HK-2 (cell line): ENCODE measurements around the gene CPSF6.
"Not testable (repeated sequence)": the region's sequence is repeated elsewhere in the genome, so short reads cannot be mapped to it uniquely, and the experiment has no call there.

Experiments
- DNase-seq: peaks from one replicate; pipeline ENCODE4 v3.0.0-alpha.2; 2018; ENCODE audit not compliant: unreplicated experiment

CPSF6 gene

DNA sequence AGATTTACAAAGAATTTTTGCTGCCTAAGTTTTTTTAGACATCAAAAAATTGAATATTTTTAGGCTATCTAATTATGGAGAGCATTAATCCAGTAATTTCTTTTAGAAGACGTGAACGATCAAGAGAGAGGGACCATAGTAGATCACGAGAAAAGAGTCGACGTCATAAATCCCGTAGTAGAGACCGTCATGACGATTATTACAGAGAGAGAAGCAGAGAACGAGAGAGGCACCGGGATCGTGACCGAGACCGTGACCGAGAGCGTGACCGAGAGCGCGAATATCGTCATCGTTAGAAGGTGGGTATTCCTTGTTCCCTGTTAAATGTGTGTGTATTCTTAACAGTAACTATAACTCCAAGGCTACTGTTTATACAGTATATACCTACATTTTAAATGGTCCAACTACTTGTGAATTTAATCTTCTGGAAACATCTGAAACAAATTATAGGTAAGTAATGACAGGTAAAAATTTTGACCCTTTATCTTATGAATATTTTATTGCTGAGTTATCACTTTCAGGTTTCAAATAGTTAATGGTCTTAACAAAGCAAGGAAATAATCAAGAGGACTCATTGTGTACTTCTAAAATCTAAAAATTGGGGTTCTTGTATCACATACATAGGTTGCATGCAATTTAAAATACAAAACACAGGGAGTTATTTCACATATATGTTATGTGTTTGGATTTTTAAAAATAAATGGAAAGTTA is 23.1 kb downstream of the CPSF6 start:
- DNase-seq: no peak

DNA sequence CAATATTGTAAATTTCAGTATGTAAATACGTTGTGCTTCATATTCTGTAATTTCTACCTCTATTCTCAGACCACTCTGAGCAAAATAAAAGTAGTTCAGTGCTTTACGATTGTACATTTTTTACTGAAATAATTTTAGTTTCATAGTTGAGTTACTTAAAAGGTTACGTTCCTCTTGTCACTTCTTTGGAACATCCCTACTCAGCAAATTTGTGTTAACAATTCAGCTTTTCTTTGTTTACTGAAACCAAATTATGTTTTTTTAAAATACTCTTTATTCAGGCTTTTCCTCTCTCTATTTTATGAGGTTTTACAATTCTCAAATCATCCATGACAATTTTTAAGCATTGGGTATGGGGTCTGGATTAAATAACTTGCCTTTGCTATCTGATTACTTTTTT is 25.8 kb downstream of the CPSF6 start:
- no peak for DNase-seq

DNA sequence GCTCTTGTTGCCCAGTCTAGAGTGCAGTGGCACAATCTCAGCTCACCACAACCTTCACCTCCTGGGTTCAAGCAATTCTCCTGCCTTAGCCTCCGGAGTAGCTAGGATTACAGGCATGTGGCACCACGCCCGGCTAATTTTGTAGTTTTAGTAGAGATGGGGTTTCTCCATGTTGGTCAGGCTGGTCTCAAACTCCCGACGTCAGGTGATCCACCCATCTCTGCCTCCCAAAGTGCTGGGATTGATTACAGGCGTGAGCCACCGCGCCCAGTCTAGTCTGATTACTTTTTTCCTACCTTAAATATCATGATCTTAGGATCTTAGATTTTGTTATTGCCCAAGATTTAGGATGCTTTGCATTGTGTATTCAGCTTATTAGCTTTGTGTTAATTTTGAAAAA is 26.3 kb downstream of the CPSF6 start:
- not testable (repeated sequence) for DNase-seq

DNA sequence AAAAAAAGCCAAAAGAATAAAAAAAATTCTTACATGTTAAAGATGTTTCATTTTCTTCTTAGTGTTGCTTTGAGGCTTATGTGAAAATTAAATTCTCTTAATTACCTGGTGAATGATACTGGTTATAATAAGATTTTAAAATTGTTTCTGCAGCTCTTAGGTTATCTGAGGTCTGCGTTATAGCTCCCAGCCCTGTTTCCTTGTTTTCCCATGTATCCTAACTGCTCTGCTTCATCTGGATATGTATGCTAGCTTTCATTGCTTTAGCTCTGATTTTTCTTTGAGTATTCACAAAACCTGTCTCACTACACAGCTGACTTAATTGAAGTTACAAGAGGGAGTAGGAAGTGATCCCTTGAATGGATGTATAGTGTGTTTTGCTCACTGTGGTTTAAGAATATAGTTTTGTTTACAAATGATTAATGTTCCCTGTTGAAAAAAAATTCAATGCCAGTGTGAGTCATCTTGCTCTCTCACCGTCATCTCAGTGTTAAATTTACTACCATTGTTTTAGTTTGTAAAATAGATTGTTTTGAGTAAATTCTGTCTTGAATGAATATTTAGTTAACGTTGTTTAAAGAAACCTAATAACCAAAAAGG is 26.8 kb downstream of the CPSF6 start:
- DNase-seq: no peak

DNA sequence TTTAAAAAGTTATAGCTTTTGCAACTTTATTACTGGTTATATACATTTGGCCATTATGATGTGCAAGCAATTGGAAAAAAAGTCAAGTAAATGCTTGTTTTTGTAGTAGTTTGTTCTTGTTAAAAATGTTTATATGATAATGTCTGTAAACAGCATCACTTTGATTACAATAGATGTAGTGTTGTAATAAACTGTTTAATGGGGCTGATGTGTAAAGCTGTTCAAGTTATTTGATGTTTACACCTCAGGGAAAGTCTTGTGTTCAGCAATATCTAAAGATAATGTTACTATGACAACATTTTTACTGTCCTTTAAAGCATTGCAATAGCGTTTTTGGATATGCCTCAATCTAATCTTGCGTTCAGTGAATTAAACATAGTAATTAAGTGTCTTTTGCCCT is 30.4 kb downstream of the CPSF6 start:
- DNase-seq: no peak

DNA sequence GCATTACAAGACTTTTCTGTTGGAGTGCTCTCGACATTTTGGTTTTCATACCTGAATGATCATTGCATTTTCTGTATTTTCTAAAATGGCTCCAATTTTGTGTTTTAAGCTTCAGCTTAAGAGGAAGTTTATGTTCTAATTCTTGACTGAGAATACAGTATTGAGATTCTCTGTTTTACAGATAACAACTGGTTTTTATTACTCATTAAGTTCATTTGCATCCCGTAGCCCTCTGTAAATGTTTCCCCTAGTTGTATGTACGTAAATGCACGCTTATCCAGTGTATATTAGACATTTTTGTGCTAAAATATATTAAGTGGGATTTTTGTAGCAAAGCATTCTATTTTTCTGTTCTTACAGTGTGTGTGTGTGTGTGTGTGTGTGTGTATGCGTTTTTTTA is 33.1 kb downstream of the CPSF6 start:
- DNase-seq: no peak

DNA sequence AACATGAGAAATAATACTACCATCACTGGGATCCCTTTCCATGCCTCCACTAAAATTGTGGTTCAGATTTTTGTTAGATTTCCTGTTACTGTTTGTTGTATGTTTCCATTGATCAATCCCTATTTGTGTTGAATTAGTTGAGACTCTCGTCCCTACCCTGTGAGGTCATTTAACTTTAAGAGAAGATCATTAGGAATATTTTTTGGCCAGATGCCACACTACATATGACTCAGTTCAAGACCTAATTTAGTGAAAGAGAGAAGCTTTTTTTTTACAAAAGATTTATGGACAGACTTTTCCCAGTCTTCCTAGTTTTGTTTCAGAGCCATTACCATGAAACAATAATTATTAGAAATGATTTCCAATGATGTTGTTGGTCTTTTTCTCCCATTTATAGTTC is 35.5 kb downstream of the CPSF6 start:
- no peak for DNase-seq

DNA sequence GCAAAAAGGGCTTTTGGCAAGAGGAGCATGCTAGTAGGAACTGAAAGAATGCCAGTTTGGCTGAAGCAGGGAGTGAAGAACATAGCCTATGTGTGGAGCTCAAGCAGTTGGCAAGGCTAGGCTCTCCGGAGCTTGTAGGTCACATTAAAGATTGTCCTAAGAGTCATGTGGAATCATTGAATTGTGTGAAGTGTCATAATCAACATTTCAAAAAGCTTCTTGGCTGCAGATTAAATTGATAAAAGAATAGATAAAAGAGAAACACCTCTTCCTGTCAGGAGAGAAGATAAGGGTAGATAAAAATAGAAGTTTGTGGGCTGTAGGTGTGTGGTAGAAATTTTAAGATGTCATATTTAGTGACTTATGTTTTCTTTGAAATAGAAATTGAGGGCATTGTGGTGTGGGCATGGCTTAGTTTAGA is 36.1 kb downstream of the CPSF6 start:
- DNase-seq: no peak

DNA sequence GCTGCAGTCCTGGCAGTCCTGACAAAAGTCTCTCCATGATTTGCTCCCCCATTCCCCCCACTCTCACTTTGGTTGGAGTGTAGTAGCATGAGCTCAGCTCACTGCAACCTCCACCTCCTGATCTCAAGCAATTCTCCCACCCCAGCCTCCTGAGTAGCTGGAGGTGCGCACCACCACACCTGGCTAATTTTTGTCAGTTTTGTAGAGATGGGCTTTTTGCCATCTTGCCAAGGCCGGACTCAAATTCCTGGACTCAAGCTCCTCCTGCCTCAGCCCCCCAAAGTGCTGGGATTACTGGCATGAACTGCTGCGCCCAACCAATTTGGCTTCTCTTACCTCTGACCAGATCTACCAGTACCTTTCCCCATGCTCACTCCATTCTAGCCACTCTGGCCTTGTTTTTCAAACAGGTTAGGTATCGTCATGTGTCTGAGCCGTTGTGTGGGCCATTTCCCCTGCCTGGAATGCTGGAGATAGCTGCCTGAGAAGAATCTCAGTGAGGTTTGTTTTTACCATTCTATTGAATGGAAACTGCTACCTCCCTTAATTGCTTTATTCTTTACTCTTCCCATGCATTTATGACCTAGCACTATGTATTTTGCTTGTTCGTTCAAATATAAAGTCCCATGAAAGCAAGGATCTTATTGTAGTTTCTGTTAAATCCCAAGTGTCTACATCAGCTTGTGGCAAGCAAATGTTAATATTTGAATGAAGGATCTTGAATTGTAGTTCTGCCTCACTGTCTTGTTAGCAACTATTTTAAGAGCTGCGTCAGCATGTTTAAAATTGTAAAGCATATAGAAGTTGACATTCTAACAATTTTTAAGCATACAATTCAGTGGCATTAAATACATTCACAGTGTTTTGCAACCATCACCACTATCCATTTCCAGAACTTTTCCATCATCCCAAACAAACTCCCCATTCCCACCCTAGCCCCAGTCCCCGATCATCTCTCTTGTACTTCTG is 39.7 kb downstream of the CPSF6 start:
- no peak for DNase-seq

DNA sequence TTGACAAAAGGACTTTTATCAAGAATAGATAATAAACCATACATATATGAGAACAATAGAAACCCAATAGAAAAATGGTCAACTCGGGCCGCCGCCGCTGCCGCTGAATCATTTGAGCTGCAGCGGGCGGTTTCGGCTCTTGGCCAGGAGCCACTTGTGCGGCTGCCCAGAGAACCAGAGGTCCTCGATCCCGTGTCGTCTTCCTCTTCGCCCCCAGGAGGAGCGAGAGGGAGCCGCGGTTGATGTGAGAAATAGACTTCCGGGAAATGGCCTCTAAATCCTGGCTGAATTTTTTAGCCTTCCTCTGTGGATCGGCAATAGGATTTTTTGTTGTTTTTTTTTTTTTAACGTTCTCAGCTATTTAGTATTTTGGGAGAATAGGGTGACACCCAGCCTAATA is 44.8 kb downstream of the CPSF6 start:
- peak; percentile 83 for DNase-seq

DNA sequence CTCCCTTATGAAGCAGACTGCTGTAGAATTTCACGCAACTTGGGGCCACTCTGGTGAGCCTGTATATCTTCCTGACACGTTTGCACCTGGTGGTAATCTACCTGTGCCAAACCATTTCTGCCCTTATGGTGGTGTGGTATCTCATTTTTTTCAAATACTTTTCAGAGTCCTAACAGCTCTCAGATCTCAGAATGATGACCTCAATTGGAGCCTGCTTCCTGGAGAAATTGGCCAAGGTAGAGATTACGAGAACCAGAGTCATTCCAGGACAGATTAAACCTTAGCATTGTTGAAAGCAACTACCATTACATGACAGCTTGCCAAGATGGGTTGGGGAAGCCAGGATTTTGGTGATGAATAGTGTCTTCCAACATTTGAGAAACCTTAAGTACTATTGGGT is 48.2 kb downstream of the CPSF6 start:
- DNase-seq: no peak

DNA sequence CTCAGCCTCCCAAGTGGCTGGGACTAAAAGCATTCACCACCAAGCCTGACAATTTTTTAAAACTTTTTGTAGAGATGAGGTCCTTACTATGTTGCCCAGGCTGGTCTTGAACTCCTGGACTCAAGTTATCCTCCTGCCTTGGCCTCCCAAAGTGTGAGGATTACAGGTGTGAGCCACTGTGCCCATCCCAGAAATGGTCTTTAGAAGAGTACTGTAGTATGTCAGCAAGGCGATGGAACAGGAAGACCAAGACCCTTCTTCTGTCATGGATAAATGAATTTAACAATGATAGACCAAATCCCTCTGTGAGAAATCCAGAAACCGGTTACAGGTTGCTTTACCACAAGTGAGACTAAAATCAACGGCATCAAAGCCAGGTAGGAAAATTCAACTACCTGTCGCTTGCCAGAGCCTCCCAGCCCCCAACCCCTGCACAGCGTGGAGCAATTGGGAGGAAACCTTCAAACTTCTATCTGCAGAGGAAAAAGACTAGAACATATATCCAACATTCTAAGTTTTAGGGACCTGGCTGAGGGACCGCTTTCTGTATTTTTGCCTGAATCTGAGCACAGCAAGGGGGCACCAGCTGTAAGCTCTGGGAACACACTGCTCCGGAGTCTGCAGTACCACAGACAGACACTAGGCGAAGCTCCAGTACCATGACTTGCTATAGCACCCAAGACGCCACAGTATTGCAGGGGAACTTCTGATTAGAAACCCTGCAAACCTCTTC is 51.3 kb downstream of the CPSF6 start:
- peak; percentile 68 for DNase-seq

DNA sequence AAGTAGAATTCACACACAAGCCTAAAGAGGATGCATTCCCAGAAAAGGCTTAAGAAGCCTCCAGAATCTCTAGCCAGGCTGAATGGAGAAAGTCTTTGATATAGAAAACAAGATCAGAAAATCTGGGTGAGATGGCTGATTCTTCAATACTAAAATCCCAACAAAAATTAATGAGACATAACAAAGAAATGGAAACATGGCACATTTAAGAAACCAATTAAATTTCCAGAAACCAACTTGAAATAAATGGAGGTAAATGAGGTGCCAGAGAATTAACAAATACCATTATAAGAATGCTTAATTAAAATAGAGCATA is 51.9 kb downstream of the CPSF6 start:
- no peak for DNase-seq

DNA sequence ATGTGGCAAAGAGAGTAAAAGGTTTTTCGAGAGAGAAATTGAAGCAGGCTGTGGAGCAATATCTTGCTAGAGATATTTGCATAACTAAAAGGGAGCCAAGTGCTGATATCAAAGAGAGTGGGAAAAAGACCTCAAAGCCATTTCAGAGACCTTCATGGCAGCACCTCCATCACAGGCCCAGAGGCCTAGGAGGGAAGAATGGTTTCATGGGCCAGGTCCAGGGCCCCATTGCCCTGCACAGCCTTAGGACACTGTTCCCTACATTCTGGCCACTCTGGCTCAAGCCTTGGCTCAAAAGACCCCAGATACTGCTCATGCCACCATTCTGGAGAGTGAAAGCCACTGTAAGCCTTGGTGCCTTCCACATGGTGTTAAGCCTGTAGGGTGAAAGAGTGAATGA is 58.8 kb downstream of the CPSF6 start:
- no peak for DNase-seq

DNA sequence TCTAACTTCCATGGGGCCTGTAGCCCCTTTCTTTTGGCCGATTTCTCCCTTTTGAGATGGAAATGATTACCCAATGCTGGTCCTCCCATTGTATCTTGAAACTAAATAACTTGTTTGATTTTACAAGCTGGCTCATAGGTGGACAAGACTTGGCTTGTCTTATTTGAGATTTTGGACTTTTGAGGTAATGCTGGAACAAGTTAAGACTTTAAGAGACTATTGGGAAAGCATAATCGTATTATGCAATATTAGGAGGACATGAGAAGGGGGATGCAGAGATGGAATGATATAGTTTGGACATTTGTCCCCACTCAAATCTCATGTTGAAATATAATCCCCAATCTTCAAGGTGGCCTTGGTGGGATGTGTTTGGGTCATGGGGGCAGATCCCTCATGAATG is 59.6 kb downstream of the CPSF6 start:
- no peak for DNase-seq

DNA sequence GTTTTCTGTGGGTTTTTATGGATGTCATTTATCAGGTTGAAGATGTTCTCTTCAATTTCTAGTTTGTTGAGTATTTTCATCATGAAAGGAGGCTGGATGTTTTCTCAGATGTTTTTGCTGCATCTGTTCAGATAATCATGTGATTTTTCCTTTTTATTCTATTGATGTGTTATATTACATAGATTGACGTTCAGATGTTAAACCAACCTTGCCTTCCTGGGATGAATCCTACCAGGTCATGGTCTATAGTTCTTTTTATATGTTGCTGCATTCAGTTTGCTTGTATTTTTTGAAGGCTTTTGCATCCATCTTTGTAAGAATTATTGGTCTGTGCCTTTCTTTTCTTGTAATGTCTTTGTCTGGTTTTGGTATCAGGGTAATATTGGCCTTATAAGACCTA is 64.9 kb downstream of the CPSF6 start:
- DNase-seq: no peak

DNA sequence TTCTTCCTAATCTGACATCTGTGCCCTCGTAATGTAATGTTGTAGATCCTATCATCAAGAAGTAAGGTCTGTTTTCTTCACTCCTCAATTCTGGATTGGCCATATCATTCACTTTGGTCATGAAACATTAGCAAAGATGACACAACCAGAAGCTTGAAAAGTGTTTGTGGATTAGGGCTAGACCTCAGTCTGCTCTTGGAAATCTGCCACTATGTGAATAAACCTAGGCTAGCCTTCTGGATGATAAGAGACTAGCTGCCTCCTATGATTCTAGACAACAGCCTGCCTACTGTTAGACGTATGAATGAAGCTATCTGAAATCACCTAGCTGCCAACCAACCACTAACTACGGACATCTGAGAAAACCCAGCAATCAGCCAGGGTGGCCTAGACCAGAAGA is 70.1 kb downstream of the CPSF6 start:
- no peak for DNase-seq

DNA sequence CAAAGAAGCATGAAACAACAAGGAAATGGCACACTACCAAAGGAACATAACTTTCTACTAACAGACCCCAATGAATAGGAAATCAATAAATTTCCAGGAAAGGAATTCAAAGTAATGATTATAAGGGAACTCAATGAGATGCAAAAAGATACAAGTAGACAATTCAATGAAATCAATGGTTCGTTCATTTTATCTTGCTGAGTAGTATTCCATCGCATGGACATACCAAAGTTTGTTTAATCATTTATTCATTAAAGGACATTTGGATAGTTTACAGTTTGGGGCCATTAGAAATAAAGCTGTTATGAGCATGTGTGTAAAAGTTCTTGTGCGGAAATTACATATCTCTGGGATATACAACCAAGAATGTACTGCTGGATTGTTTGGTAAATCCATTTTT is 73.8 kb downstream of the CPSF6 start:
- DNase-seq: no peak

DNA sequence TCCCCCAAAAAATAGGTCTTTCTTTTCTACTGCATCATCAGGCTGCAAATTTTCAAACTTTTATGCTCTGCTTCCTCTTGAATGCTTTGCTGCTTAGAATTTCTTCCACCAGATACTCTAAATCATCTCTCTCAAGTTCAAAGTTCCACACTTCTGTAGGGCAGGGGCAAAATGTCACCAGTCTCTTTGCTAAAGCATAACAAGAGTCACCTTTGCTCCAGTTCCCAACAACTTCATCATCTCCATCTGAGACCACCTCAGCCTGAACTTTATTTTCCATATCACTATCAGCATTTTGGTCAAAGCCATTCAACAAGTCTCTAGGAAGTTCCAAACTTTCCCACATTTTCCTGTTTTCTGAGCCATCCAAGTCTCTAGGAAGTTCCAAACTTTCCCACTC is 77.4 kb downstream of the CPSF6 start:
- not testable (repeated sequence) for DNase-seq

DNA sequence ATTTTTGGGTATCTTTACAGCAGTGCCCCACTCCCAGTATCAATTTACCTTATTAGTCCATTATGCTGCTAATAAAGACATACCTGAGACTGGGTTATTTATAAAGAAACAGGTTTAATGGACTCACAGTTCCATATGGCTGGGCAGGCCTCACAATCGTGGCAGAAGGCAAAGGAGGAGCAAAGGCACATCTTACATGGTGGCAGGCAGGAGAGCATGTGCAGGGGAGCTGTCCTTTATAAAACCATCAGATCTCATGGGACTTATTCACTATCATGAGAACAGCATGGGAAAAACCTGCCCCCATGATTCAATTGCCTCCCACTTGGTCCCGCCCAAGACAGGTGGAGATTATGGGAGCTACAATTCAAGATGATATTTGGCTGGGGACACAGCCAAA is 77.9 kb downstream of the CPSF6 start:
- DNase-seq: not testable (repeated sequence)

DNA sequence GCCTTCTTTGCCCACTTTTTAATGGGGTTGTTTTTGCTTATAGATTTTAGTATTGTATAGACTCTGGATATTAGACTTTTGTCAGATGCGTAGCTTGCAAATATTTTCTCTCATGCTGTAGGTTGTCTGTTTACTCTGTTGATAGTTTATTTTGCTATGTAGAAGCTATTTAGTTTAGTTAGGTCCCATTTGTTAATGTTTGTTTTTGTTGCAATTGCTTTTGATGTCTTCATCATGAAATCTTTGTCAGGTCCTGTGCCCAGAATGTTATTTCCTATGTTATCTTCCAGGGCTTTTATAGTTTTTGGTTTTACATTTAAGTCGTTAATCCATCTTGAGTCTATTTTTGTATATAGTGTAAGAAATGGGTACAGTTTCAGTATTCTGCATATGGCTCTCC is 78.9 kb downstream of the CPSF6 start:
- no peak for DNase-seq

DNA sequence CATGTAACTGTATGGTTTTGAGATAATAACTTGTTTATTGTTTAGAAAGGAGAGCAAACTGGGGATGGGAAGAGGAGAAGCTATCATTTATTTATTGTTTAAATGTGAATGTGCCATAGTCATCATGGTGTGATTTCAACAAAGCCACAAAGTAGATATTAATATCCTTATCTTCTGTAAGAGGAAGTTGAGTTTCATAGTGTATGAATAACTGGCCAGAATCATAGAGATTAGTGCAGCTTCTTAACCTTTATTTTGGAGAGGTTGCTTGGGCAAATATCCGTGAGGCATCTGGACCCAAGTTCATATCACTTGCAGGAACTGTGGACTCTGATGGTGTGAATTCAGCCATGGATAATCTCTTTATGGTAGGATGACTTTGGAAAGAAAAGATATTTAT is 82.0 kb downstream of the CPSF6 start:
- no peak for DNase-seq
